CD14-positive monocyte (primary cell): ENCODE measurements around the gene TSPAN5. TPM values are rescaled to one million over a fixed set of nuclear protein-coding genes. Genes with fewer than 3 reads are reported as not detected.

Experiments
- DNase-seq, 3 donors: peaks; one replicate each; pipeline ENCODE4 v3.0.0-alpha.2; 2011 to 2022
- H2AFZ ChIP-seq: 2 replicates; pipeline ENCODE4 v1.6.0; 2012; ENCODE audit warnings: mild to moderate bottlenecking, low read depth, low read length, inconsistent platforms; ENCODE audit not compliant: insufficient read depth, poor library complexity, severe bottlenecking
- H3K27ac ChIP-seq, 2 donors: 1 replicate in 1 of 2; 2 replicates in 1 of 2; pipeline ENCODE4 v1.5.1; 2012 to 2013; ENCODE audit warnings: low read length in 2 of 2, control low read depth in 1 of 2, inconsistent platforms in 1 of 2, low read depth in 1 of 2, mild to moderate bottlenecking in 1 of 2
- H3K27me3 ChIP-seq, 2 donors: one replicate each; pipeline versions ENCODE4 v1.6.0 to v1.6.1; 2011 to 2013; ENCODE audit warnings: low read length in 2 of 2; ENCODE audit not compliant: control insufficient read depth in 2 of 2, insufficient read depth in 2 of 2
- H3K36me3 ChIP-seq, 2 donors: replicated peaks in 1 of 2; 1 replicate in 1 of 2; 2 replicates in 1 of 2; pipeline versions ENCODE4 v1.5.1 to v1.6.1; 2012 to 2013; ENCODE audit warnings: low read length in 2 of 2, control low read depth in 1 of 2, inconsistent platforms in 1 of 2, mild to moderate bottlenecking in 1 of 2; ENCODE audit not compliant: insufficient read depth in 2 of 2, control insufficient read depth in 1 of 2
- H3K4me1 ChIP-seq, 2 donors: 1 replicate in 1 of 2; 2 replicates in 1 of 2; pipeline versions ENCODE4 v1.5.1 to v1.6.1; 2012 to 2013; ENCODE audit warnings: low read length in 2 of 2, control low read depth in 1 of 2, inconsistent platforms in 1 of 2, mild to moderate bottlenecking in 1 of 2, moderate library complexity in 1 of 2; ENCODE audit not compliant: insufficient read depth in 2 of 2, control insufficient read depth in 1 of 2
- H3K4me2 ChIP-seq: replicated peaks from 2 replicates; pipeline ENCODE3; 2012; ENCODE audit warnings: low read length, moderate library complexity, mild to moderate bottlenecking; ENCODE audit not compliant: poor library complexity, severe bottlenecking; ENCODE audit errors: extremely low read depth
- H3K4me3 ChIP-seq, 3 experiments: fragments of 200-600 bp in 1 of 3; sonication (generic) in 1 of 3; replicated peaks in 1 of 3; 1 replicate in 2 of 3; 2 replicates in 1 of 3; pipeline ENCODE4 v1.5.1; 2011 to 2013; ENCODE audit warnings: low read length in 3 of 3, mild to moderate bottlenecking in 3 of 3, control low read depth in 2 of 3, low read depth in 2 of 3, inconsistent platforms in 1 of 3, moderate library complexity in 1 of 3
- H3K79me2 ChIP-seq: 2 replicates; pipeline ENCODE4 v1.6.0; 2012; ENCODE audit warnings: mild to moderate bottlenecking, control low read depth, inconsistent platforms, low read length, moderate library complexity; ENCODE audit not compliant: insufficient read depth
- H3K9ac ChIP-seq: 2 replicates; pipeline ENCODE4 v1.6.0; 2017; ENCODE audit warnings: low read length, mild to moderate bottlenecking; ENCODE audit not compliant: insufficient read depth, poor library complexity, severe bottlenecking
- H3K9me3 ChIP-seq, 2 donors: replicated peaks in 1 of 2; 1 replicate in 1 of 2; 2 replicates in 1 of 2; pipeline versions ENCODE4 v1.5.1 to v1.6.1; 2012 to 2013; ENCODE audit warnings: low read length in 2 of 2, control low read depth in 1 of 2; ENCODE audit not compliant: control insufficient read depth in 1 of 2, insufficient read depth in 1 of 2
- H4K20me1 ChIP-seq: 2 replicates; pipeline ENCODE4 v1.6.0; 2012; ENCODE audit warnings: mild to moderate bottlenecking, low read length, control low read depth, moderate library complexity; ENCODE audit not compliant: insufficient read depth
- H3K27ac Mint-ChIP-seq, 7 donors: one replicate each; pipeline ENCODE4 v1.8.0; 2020; ENCODE audit warnings: mild to moderate bottlenecking in 7 of 7, mixed read lengths in 7 of 7, moderate library complexity in 6 of 7, inconsistent platforms in 2 of 7
- H3K27me3 Mint-ChIP-seq, 3 donors: one replicate each; pipeline ENCODE4 v1.8.0; 2021 to 2022; ENCODE audit warnings: low read depth in 3 of 3, mild to moderate bottlenecking in 3 of 3, mixed read lengths in 3 of 3, moderate library complexity in 3 of 3, inconsistent platforms in 1 of 3
- H3K36me3 Mint-ChIP-seq, 2 donors: one replicate each; pipeline ENCODE4 v1.8.0; 2020; ENCODE audit warnings: mixed read lengths in 2 of 2, inconsistent platforms in 1 of 2, mild to moderate bottlenecking in 1 of 2
- H3K4me1 Mint-ChIP-seq: one replicate; pipeline ENCODE4 v1.8.0; 2020; ENCODE audit warnings: mild to moderate bottlenecking, mixed read lengths
- H3K4me3 Mint-ChIP-seq, 2 donors: one replicate each; pipeline ENCODE4 v1.8.0; 2020; ENCODE audit warnings: mild to moderate bottlenecking in 2 of 2, mixed read lengths in 2 of 2, moderate library complexity in 1 of 2
- H3K9me3 Mint-ChIP-seq, 7 donors: one replicate each; pipeline ENCODE4 v1.8.0; 2020 to 2022; ENCODE audit warnings: mixed read lengths in 7 of 7, mild to moderate bottlenecking in 6 of 7, moderate library complexity in 6 of 7, inconsistent platforms in 2 of 7
- WGBS: methylation state at CpG from one replicate; pipeline ENCODE4 v1.1.5; 2013; ENCODE audit warnings: missing lambda C conversion rate; ENCODE audit not compliant: insufficient coverage; 5-methylcytosine and 5-hydroxymethylcytosine counted together
- intact Hi-C, 2 donors: fragments of 100-400 bp; cut with micrococcal nuclease; formaldehyde crosslinking; loops; one replicate each; pipeline versions ENCODE4 v1.15.0 to v1.15.1; 2023
- polyA plus RNA-seq, 3 donors: library from polyadenylated mRNA; depleted of rRNA in 1 of 3; unstranded in 2 of 3; stranded (reverse) in 1 of 3; fragments of 300-500 nt in 2 of 3; fragments of >200 nt in 1 of 3; fragmentation: Illumina TruSeq in 2 of 3; gene quantifications; 1 replicate in 2 of 3; 2 replicates in 1 of 3; pipeline ENCODE4 v1.2.3, GENCODE V29; 2012 to 2021
- TF ChIP-seq, protein P1 (sequence below): fragments of 200-600 bp; IDR thresholded peaks from one replicate; pipeline ENCODE4 v1.8.0; 2022; ENCODE audit warnings: antibody characterized with exemption, mild to moderate bottlenecking

TSPAN5 gene
- polyA plus RNA-seq, 3 donors = 0.09 to 1.1 (median 0.13) TPM

DNA sequence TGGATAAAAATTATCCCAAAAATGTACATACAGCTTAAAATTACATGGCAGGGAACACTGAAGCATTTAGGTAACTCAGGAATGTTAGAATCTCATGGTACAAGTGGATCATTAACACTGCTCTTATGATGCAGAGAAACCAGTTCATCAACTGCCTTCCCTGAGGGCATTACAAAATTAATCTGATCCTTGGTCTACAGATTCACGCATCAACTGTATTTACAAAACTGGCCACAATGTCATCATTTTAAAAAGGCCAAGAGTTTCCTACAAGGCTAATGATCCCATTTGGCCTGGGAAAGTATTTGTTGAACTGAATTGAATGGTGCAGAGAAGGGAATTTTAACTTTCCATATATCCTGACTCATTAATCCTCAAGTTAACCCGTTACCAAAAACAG is 84.6 kb downstream of the TSPAN5 start:
- WGBS = 100% methylated on average over 1 of the region's 2 CpGs
- Mint-ChIP-seq H3K27ac (no peak overlapping the region), H3K36me3 (no peaks in the 10 kb centered on the region)

GRCh38 chr4:98572697-98573096 is 85.7 kb downstream of the TSPAN5 start:
- Histone ChIP-seq H3K36me3 (no peaks in the 10 kb centered on the region), H3K79me2 (no peaks in the 10 kb centered on the region), H2AFZ (no peak overlapping the region), H3K4me1 (no peaks in the 10 kb centered on the region), H3K4me2 (no peak overlapping the region), H3K27me3 (no peaks in the 10 kb centered on the region), H3K9ac (no peak overlapping the region), H3K4me3 (no peak overlapping the region), H4K20me1 (no peaks in the 10 kb centered on the region), H3K27ac (no peak overlapping the region), H3K9me3 (no peaks in the 10 kb centered on the region)
- DNase-seq = no peak
- H3K27ac Mint-ChIP-seq = no peak overlapping the region
- no peak overlapping the region for H3K4me3 Mint-ChIP-seq
- TF ChIP-seq, protein P1, sequence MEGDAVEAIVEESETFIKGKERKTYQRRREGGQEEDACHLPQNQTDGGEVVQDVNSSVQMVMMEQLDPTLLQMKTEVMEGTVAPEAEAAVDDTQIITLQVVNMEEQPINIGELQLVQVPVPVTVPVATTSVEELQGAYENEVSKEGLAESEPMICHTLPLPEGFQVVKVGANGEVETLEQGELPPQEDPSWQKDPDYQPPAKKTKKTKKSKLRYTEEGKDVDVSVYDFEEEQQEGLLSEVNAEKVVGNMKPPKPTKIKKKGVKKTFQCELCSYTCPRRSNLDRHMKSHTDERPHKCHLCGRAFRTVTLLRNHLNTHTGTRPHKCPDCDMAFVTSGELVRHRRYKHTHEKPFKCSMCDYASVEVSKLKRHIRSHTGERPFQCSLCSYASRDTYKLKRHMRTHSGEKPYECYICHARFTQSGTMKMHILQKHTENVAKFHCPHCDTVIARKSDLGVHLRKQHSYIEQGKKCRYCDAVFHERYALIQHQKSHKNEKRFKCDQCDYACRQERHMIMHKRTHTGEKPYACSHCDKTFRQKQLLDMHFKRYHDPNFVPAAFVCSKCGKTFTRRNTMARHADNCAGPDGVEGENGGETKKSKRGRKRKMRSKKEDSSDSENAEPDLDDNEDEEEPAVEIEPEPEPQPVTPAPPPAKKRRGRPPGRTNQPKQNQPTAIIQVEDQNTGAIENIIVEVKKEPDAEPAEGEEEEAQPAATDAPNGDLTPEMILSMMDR = no peak
- H3K9me3 Mint-ChIP-seq = no peaks in the 10 kb centered on the region
- H3K36me3 Mint-ChIP-seq = no peaks in the 10 kb centered on the region
- intact Hi-C loops = no loop called here
- H3K27me3 Mint-ChIP-seq = no peaks in the 10 kb centered on the region
- no CpG with 5 or more reads among the region's 2 CpGs for WGBS
- H3K4me1 Mint-ChIP-seq = peaks cover 5% of the 10 kb centered on the region

More for the DNA sequence above, 84.6 kb downstream of the TSPAN5 start:
- no peaks in the 10 kb centered on the region for H3K9me3 Mint-ChIP-seq
- H3K4me3 Mint-ChIP-seq = no peak overlapping the region
- H3K36me3 ChIP-seq = no peaks in the 10 kb centered on the region
- no peak for DNase-seq
- peaks cover 10% of the 10 kb centered on the region for H3K4me1 Mint-ChIP-seq
- intact Hi-C loops = no loop called here
- no peaks in the 10 kb centered on the region for H3K27me3 ChIP-seq
- H3K79me2 ChIP-seq = no peaks in the 10 kb centered on the region
- no peak overlapping the region for H3K27ac ChIP-seq
- TF ChIP-seq, protein P1 = no peak
- H3K4me1 ChIP-seq = no peaks in the 10 kb centered on the region
- no peaks in the 10 kb centered on the region for H3K9me3 ChIP-seq
- no peak overlapping the region for H3K9ac ChIP-seq
- no peak overlapping the region for H3K4me3 ChIP-seq
- no peaks in the 10 kb centered on the region for H4K20me1 ChIP-seq
- H3K27me3 Mint-ChIP-seq = peaks cover 0 to 1% (median 0%) of the 10 kb centered on the region in 3 donors
- no peak overlapping the region for H2AFZ ChIP-seq
- no peak overlapping the region for H3K4me2 ChIP-seq
